Cardiac ventricle fibroblast (primary cell): ENCODE measurements around the gene MRPL27. TPM values are rescaled to one million over a fixed set of nuclear protein-coding genes. Genes with fewer than 3 reads are reported as not detected.

Experiments
- total RNA-seq: library from RNA; depleted of rRNA; stranded (reverse); fragments of >200 nt; gene quantifications from 2 replicates; pipeline ENCODE4 v1.2.3, GENCODE V29; 2015

The MRPL27 gene
- 64.3 and 68.2 TPM in 2 replicates for total RNA-seq

GRCh38 chr17:50372758-50373556, at the start of gene MRPL27, which contains the start of gene EME1:
Gene MRPL27 (minus strand): TSS chr17:50373184. CDS start chr17:50373170, 14 bp downstream.
Gene EME1 (plus strand): TSS chr17:50373229. CDS start chr17:50375209, 1,980 bp downstream.

DNA sequence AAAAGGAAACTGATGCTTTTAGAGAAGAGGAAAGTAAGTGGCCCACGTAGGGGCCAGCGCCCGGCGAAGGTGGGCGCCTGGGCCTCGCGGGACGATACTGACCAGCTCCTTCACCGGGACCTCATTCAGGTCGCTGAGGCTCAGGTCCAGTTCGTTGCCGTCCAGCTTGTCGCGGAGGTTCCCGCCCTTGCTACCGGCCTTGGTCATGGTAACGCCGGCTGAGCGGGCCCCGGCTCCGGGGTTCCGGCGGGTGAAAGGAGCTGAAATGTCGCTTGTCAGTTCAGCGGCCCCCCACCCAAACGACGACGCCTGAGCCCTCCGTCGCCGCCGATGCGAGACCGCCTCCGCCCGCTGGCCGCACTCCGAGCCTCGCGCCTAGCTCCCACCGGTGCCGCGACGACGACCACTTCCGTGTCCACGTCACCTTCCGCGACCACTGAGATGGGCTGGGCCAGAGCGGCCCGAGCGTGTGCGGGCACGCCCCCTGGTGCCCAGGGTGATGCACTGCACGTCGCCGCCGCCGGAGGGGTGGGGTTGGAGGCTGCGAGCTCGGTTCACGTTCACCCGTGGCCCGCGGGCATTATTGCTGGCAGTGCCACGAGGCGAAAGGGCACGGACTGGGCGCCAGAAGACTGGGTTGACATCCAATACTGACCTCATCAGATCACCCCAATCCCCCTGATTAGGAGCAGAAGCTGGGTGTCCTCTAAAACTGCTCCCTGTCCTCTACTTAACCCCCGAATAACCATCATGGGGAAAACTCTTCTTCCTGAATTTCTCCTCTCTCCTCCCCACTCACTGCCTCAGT, 24.3 kb upstream of the MRPL27 start, which contains the start of gene LRRC59:
TSS of gene LRRC59 (minus strand) at position 413 of the 808 bp plus-strand sequence. CDS start at position 207, 206 bp downstream.

DNA sequence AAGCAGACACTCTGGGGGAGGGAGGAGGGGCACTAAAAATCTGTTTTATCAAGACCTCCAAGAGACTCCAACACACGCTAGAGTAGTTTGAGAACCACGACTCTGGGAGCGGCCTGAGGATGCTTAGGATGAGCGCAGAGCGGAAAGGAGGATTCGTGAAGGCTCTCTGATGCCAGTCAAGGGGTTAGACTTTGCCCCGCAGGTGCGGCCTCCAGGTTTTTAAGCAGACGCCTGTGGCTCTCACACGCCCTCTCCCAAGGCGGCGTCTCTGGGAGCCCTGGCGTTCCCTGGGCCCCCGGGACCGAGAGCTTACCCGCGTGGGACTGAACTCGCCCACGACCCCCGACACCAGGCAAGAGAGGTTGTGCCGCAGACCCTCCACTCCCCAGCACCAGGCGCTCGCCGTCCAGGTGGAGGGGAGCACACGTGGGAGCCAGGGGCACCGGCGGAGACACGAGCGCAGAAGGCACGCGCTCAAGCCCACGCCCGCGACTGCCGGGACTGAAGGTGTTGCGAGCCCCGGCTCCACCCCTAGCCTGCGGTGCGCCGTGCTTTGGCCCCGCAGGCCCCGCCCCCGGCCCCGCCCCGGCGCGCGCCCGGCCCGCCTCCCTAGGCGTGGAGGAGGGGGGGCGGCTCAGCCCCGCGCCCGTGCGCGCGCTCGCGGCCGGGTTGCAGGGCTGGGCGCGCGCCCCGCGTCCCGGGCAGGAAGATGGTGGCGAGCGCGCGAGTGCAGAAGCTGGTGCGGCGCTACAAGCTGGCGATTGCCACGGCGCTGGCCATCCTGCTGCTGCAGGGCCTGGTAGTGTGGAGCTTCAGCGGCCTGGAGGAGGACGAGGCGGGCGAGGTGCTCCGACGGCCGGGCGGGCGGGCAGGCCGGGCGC, 27.3 kb downstream of the MRPL27 start, which contains the start of gene XYLT2:
TSS of gene XYLT2 (plus strand) at position 695 of the 881 bp plus-strand sequence. CDS start at position 710, 15 bp downstream.

Other genes starting within 250 kb of the MRPL27 start
- gene SAMD14, start 243.0 kb downstream of the MRPL27 start, total RNA-seq: 1.1 and 1.5 TPM in 2 replicates
- gene PPP1R9B, start 222.5 kb downstream of the MRPL27 start, total RNA-seq: 36.7 and 42.2 TPM in 2 replicates
- 0.37 and 2.0 TPM in 2 replicates for gene SGCA, start 207.2 kb downstream of the MRPL27 start, total RNA-seq
- gene COL1A1, start 171.6 kb downstream of the MRPL27 start, total RNA-seq: 5,352 and 6,733 TPM in 2 replicates
- gene TMEM92, start 98.7 kb downstream of the MRPL27 start, total RNA-seq: not detected in 2 replicates
- 23.4 and 26.8 TPM in 2 replicates for gene XYLT2, start 27.1 kb downstream of the MRPL27 start, total RNA-seq
- gene EME1, start within 50 bp of the MRPL27 start, total RNA-seq: 0.20 and 0.94 TPM in 2 replicates
- gene LRRC59, start 24.3 kb upstream of the MRPL27 start, total RNA-seq: 111 and 127 TPM in 2 replicates
- 29.0 and 31.8 TPM in 2 replicates for gene ACSF2, start 53.0 kb upstream of the MRPL27 start, total RNA-seq
- 0.10 TPM in 1 of 2 replicates, not detected in the other for gene CHAD, start 95.7 kb upstream of the MRPL27 start, total RNA-seq
- 16.9 and 17.5 TPM in 2 replicates for gene RSAD1, start 105.7 kb upstream of the MRPL27 start, total RNA-seq
- 0.25 TPM in 1 of 2 replicates, not detected in the other for gene MYCBPAP, start 135.3 kb upstream of the MRPL27 start, total RNA-seq
- not detected in 2 replicates for gene EPN3, start 159.6 kb upstream of the MRPL27 start, total RNA-seq
- 68.9 and 129 TPM in 2 replicates for gene SPATA20, start 174.0 kb upstream of the MRPL27 start, total RNA-seq
- 1.8 and 2.1 TPM in 2 replicates for gene CACNA1G, start 187.5 kb upstream of the MRPL27 start, total RNA-seq